H9 (cell line): ENCODE results near the gene HUS1B. TPM values are rescaled to one million over a fixed set of nuclear protein-coding genes. Genes with fewer than 3 reads are reported as not detected.

Source experiments
- DNase-seq: peaks from one replicate; pipeline ENCODE4 v3.0.0-alpha.2; 2017
- H2AFZ ChIP-seq: one replicate; pipeline ENCODE4 v1.6.1; 2013; ENCODE audit warnings: mild to moderate bottlenecking, low read length, control low read depth, moderate library complexity
- H2AK5ac ChIP-seq: 2 replicates; pipeline ENCODE4 v1.6.1; 2013; ENCODE audit warnings: low read length, control low read depth, mixed read lengths; ENCODE audit not compliant: insufficient read length
- H2BK120ac ChIP-seq: one replicate; pipeline ENCODE4 v1.6.1; 2013; ENCODE audit warnings: low read depth, mild to moderate bottlenecking, low read length, control low read depth, inconsistent platforms; ENCODE audit not compliant: poor library complexity, severe bottlenecking
- H2BK12ac ChIP-seq: 2 replicates; pipeline ENCODE4 v1.6.1; 2013; ENCODE audit warnings: low read length, control low read depth, mixed read lengths, low read depth; ENCODE audit not compliant: insufficient read length
- H2BK15ac ChIP-seq: 2 replicates; pipeline ENCODE4 v1.6.1; 2013; ENCODE audit warnings: low read depth, low read length, control low read depth
- H2BK20ac ChIP-seq: one replicate; pipeline ENCODE4 v1.6.1; 2013; ENCODE audit warnings: low read depth, mild to moderate bottlenecking, low read length, control low read depth, inconsistent platforms; ENCODE audit not compliant: poor library complexity, severe bottlenecking
- H2BK5ac ChIP-seq: 2 replicates; pipeline ENCODE4 v1.6.1; 2013; ENCODE audit warnings: low read length, control low read depth, mixed read lengths; ENCODE audit not compliant: insufficient read length
- H3K14ac ChIP-seq: 2 replicates; pipeline ENCODE4 v1.6.1; 2013; ENCODE audit warnings: low read length, control low read depth; ENCODE audit not compliant: insufficient read depth
- H3K18ac ChIP-seq: 2 replicates; pipeline ENCODE4 v1.6.1; 2013; ENCODE audit warnings: low read depth, mild to moderate bottlenecking, mixed read lengths, low read length, control low read depth; ENCODE audit not compliant: insufficient read length
- H3K23ac ChIP-seq: 2 replicates; pipeline ENCODE4 v1.6.1; 2013; ENCODE audit warnings: low read length, control low read depth, mixed read lengths, low read depth; ENCODE audit not compliant: insufficient read length
- H3K23me2 ChIP-seq: 2 replicates; pipeline ENCODE4 v1.6.1; 2013; ENCODE audit warnings: low read depth, mild to moderate bottlenecking, mixed read lengths, low read length, control low read depth; ENCODE audit not compliant: insufficient read length, poor library complexity, severe bottlenecking
- H3K27ac ChIP-seq: 2 replicates; pipeline ENCODE4 v1.5.1; 2013; ENCODE audit warnings: low read length, control low read depth, mixed read lengths, low read depth; ENCODE audit not compliant: insufficient read length
- H3K27me3 ChIP-seq: 2 replicates; pipeline ENCODE4 v1.6.1; 2013; ENCODE audit warnings: low read length, control low read depth, inconsistent platforms; ENCODE audit not compliant: insufficient read depth
- H3K4ac ChIP-seq: 2 replicates; pipeline ENCODE4 v1.6.1; 2013; ENCODE audit warnings: low read depth, mild to moderate bottlenecking, control low read depth, inconsistent platforms, low read length, moderate library complexity
- H3K4me1 ChIP-seq: 2 replicates; pipeline ENCODE4 v1.6.1; 2013; ENCODE audit warnings: low read length, control low read depth, inconsistent platforms; ENCODE audit not compliant: insufficient read depth
- H3K4me2 ChIP-seq: 2 replicates; pipeline ENCODE4 v1.6.1; 2013; ENCODE audit warnings: low read length, control low read depth, mixed read lengths; ENCODE audit not compliant: insufficient read length, insufficient read depth
- H3K56ac ChIP-seq: 2 replicates; pipeline ENCODE4 v1.6.1; 2013; ENCODE audit warnings: low read depth, mild to moderate bottlenecking, mixed read lengths, low read length, control low read depth; ENCODE audit not compliant: insufficient read length
- H3K79me1 ChIP-seq: 2 replicates; pipeline ENCODE4 v1.6.1; 2013; ENCODE audit warnings: low read depth, mild to moderate bottlenecking, moderate library complexity, low read length, control low read depth, inconsistent platforms; ENCODE audit not compliant: insufficient read depth, poor library complexity, severe bottlenecking
- H3K79me2 ChIP-seq: 2 replicates; pipeline ENCODE4 v1.6.1; 2013; ENCODE audit warnings: low read length, control low read depth, inconsistent platforms; ENCODE audit not compliant: insufficient read depth
- H3K9ac ChIP-seq: 2 replicates; pipeline ENCODE4 v1.6.1; 2013; ENCODE audit warnings: low read length, control low read depth, mixed read lengths; ENCODE audit not compliant: insufficient read length; ENCODE audit errors: extremely low read depth
- H3K9me3 ChIP-seq: one replicate; pipeline ENCODE4 v1.6.1; 2013; ENCODE audit warnings: low read depth, low read length, inconsistent platforms; ENCODE audit not compliant: control insufficient read depth
- H3T11ph ChIP-seq: one replicate; pipeline ENCODE4 v1.6.1; 2013; ENCODE audit warnings: mild to moderate bottlenecking, low read length, control low read depth, inconsistent platforms
- H4K20me1 ChIP-seq: one replicate; pipeline ENCODE4 v1.6.1; 2013; ENCODE audit not compliant: control insufficient read depth, insufficient read length, insufficient read depth
- H4K5ac ChIP-seq: 2 replicates; pipeline ENCODE4 v1.6.1; 2013; ENCODE audit warnings: low read depth, mild to moderate bottlenecking, mixed read lengths, low read length, control low read depth; ENCODE audit not compliant: insufficient read length
- H4K8ac ChIP-seq: replicated peaks from 2 replicates; pipeline ENCODE4 v1.6.1; 2013; ENCODE audit warnings: low read length, control low read depth, mixed read lengths, low read depth; ENCODE audit not compliant: insufficient read length
- H4K91ac ChIP-seq: 2 replicates; pipeline ENCODE4 v1.6.1; 2013; ENCODE audit warnings: low read depth, mild to moderate bottlenecking, moderate library complexity, mixed read lengths, low read length, control low read depth; ENCODE audit not compliant: insufficient read length
- H3K27ac Mint-ChIP-seq, 3 experiments: 2 replicates in 2 of 3; 3 replicates in 1 of 3; pipeline ENCODE4 v1.8.0; 2020 to 2021; ENCODE audit warnings: mixed read lengths in 3 of 3, mild to moderate bottlenecking in 1 of 3, moderate library complexity in 1 of 3
- H3K27me3 Mint-ChIP-seq: 2 replicates; pipeline ENCODE4 v1.8.0; 2021; ENCODE audit warnings: low read depth, mild to moderate bottlenecking, moderate library complexity, mixed read lengths
- H3K36me3 Mint-ChIP-seq, 3 experiments: 2 replicates in 2 of 3; 3 replicates in 1 of 3; pipeline ENCODE4 v1.8.0; 2020 to 2021; ENCODE audit warnings: low read depth in 3 of 3, mixed read lengths in 3 of 3; ENCODE audit not compliant: insufficient read depth in 1 of 3
- H3K4me1 Mint-ChIP-seq, 2 experiments: 2 replicates each; pipeline ENCODE4 v1.8.0; 2020; ENCODE audit warnings: mixed read lengths in 2 of 2
- H3K4me3 Mint-ChIP-seq, 2 experiments: 2 replicates in 1 of 2; 3 replicates in 1 of 2; pipeline ENCODE4 v1.8.0; 2020 to 2021; ENCODE audit warnings: mild to moderate bottlenecking in 2 of 2, mixed read lengths in 2 of 2, moderate library complexity in 1 of 2
- H3K9me3 Mint-ChIP-seq, 2 experiments: 2 replicates in 1 of 2; 3 replicates in 1 of 2; pipeline ENCODE4 v1.8.0; 2020; ENCODE audit warnings: mild to moderate bottlenecking in 2 of 2, mixed read lengths in 2 of 2, moderate library complexity in 1 of 2
- WGBS: extraction: QIAGEN DNeasy Blood & Tissue Kit; methylation state at CpG from one replicate; pipeline ENCODE4 v1.1.7; 2013; ENCODE audit warnings: missing lambda C conversion rate, low lambda C conversion rate, mixed read lengths; ENCODE audit not compliant: insufficient read length; ENCODE audit errors: extremely low coverage; 5-methylcytosine and 5-hydroxymethylcytosine counted together
- total RNA-seq: library from RNA; stranded (reverse); gene quantifications from 2 replicates; pipeline ENCODE4 v1.2.1, GENCODE V29; 2021
- TF ChIP-seq, protein P1 (sequence below): fragments of 200-600 bp; sonication (generic); conservative IDR thresholded peaks from 3 replicates; pipeline ENCODE4 v1.8.0; 2021; ENCODE audit warnings: antibody characterized with exemption, mild to moderate bottlenecking

HUS1B gene
- total RNA-seq, 1 experiment from 2014 or later, result 0.96 TPM

DNA sequence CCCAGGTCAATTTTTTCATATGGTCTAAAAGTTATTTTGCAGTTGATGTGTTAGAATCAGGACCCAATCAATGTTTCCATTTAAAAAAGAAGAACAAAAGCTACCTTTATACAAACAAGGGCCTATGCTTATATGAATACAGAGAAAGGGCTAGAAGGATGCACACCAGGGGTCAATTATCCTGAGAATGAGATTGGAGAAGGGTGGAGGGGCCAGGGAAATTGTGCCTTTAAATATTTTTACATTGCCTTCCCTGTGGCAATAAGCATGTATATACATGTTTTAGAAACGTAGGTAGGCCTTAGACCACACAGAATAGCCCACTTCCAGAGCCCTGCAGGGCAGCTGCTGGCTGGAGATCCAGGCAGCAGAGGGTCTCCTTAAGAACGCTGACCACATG lies 23.4 kb upstream of the HUS1B start:
- Histone ChIP-seq H4K91ac (no peak overlapping the region), H3K14ac (no peak overlapping the region), H3K9me3 (no peaks in the 10 kb centered on the region), H3K9ac (no peak overlapping the region), H2AK5ac (no peak overlapping the region), H2BK120ac (no peak overlapping the region), H3K4me2 (peak overlapping the region; percentile 32), H2BK5ac (no peak overlapping the region), H3K23ac (no peak overlapping the region), H3K27me3 (no peaks in the 10 kb centered on the region), H3K23me2 (peaks cover 8% of the 10 kb centered on the region), H2BK15ac (no peak overlapping the region), H2BK20ac (no peak overlapping the region), H3K79me1 (peaks cover 3% of the 10 kb centered on the region), H4K8ac (no peak overlapping the region), H3K27ac (no peak overlapping the region), H3K79me2 (peaks cover 17% of the 10 kb centered on the region; the same call in 1 of the 2 replicates), H2AFZ (no peak overlapping the region), H3K18ac (no peak overlapping the region), H4K5ac (no peak overlapping the region), H4K20me1 (no peaks in the 10 kb centered on the region), H3K4ac (no peak overlapping the region), H3K56ac (no peak overlapping the region), H3K4me1 (peaks cover 25% of the 10 kb centered on the region), H3T11ph (no peak overlapping the region), H2BK12ac (no peak overlapping the region)
- TF ChIP-seq, protein P1, sequence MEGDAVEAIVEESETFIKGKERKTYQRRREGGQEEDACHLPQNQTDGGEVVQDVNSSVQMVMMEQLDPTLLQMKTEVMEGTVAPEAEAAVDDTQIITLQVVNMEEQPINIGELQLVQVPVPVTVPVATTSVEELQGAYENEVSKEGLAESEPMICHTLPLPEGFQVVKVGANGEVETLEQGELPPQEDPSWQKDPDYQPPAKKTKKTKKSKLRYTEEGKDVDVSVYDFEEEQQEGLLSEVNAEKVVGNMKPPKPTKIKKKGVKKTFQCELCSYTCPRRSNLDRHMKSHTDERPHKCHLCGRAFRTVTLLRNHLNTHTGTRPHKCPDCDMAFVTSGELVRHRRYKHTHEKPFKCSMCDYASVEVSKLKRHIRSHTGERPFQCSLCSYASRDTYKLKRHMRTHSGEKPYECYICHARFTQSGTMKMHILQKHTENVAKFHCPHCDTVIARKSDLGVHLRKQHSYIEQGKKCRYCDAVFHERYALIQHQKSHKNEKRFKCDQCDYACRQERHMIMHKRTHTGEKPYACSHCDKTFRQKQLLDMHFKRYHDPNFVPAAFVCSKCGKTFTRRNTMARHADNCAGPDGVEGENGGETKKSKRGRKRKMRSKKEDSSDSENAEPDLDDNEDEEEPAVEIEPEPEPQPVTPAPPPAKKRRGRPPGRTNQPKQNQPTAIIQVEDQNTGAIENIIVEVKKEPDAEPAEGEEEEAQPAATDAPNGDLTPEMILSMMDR, result no peak
- peaks cover 66 to 70% of the 10 kb centered on the region in 2 experiments for H3K4me1 Mint-ChIP-seq
- WGBS, result no CpG with 5 or more reads among the region's 2 CpGs
- peak overlapping the region; percentile 20 to 35; a peak in 4 of 5 replicates for H3K4me3 Mint-ChIP-seq
- DNase-seq, result no peak
- H3K9me3 Mint-ChIP-seq, result peaks cover 7 to 13% of the 10 kb centered on the region in 2 experiments; a peak in 4 of 5 replicates
- peaks cover 11 to 17% (median 13%) of the 10 kb centered on the region in 3 experiments for H3K36me3 Mint-ChIP-seq
- H3K27me3 Mint-ChIP-seq, result no peaks in the 10 kb centered on the region
- H3K27ac Mint-ChIP-seq, result peak overlapping the region; percentile 49 to 90 (median 79)
